GM21529 (cell line): ENCODE data around the gene TFF1.
"Not testable (repeated sequence)": the region's sequence is repeated elsewhere in the genome, so short reads cannot be mapped to it uniquely, and the experiment has no call there.

Experiments used
- ATAC-seq: cut with Tn5 transposase; IDR thresholded peaks from one replicate; pipeline ENCODE4 v1.9.1; 2021; ENCODE audit not compliant: unreplicated experiment

TFF1 gene

GRCh38 chr21:42366292-42367010, at the start of gene TFF1:
TSS of gene TFF1 (minus strand) at chr21:42366535. CDS start at chr21:42366495, 40 bp downstream.
- no peak for ATAC-seq

DNA sequence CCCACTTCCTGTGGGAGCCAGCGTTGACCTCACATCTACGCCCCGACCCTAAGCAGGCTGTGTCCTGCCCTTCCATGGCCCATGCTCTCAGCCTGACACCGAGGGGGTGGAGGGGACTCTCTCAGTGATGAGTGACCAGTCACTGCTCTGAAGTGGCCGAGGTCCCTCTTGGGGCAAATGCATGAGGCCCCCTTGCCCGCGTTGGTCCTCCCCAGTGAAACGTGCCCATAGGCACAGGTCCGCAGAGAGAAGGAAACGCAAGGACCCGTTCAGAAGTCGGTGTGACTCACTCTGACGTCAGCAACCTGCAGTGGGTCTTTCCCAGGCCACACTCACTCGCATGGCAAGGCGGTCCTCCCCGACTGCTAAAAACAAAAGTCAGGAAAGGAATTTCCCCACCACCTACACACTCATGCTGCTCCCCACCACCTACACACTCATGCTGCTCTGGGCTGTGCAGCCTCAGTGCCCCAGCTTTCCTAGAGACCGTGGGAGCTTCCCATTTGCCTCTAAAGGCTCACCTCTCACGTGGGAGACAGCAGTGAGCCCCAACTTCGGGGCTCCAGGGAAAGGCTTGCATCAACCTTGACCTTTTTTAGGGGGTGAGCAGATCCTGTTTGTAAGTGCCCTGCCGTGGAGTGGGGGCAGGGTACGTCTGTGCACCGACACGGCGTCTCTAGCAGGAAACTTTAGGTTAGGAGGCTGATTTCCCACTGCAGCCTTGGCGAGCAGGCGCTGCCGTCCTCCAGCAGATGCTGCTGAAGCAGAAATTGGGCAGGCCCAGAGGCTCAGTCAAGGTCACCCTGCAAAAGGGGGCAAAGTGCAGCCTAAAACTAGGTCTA, 48.8 kb upstream of the TFF1 start:
- ATAC-seq: peak; percentile 71

DNA sequence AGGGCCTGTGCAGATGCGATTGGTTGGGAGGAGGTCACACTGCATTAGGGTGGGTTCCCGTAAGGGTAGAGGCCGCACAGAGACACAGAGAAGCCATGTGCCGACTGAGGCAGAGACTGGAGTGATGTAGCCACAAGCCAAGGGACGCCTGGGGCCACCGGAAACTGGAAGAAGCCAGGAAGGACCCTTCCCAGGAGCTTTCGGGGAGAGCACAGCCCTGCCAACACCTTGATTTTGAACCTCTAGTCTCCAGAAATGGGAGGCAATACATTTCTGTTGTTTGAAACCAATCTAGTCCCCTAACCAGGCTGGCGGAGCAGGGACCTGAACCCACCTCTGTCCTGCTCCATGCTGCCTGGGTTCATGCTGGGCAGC, 48.2 kb upstream of the TFF1 start:
- ATAC-seq: no peak

- no peak for ATAC-seq
Observed at GRCh38 chr21:42414066-42414465, 47.7 kb upstream of the TFF1 start.

- ATAC-seq: no peak
Observed at GRCh38 chr21:42413500-42413899, 47.2 kb upstream of the TFF1 start.

DNA sequence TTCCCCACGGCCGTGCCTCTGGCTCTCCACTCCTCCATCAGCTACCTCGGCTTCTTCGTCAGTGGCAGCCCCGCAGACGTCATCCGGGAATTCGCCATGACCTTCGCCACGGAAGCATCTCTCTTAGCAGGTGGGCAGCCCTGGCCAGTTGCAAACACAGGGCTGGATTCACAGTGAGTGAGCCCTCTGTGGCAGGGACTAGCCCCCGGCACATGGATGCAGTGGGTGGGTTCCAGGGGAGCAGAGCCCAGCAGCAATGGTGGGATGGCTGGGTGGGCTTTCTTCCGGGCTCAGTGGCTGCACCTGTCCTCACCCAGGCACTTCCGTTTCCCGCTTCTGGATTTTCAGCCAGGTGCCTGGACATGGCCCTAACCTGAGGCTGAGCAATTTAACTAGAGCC, 46.8 kb upstream of the TFF1 start:
- ATAC-seq: no peak

- ATAC-seq: no peak
Observed at GRCh38 chr21:42412636-42412933, 46.2 kb upstream of the TFF1 start.

- ATAC-seq: no peak
Observed at GRCh38 chr21:42411891-42412635, 45.7 kb upstream of the TFF1 start.

- ATAC-seq: no peak
Observed at GRCh38 chr21:42411197-42411869, 45.0 kb upstream of the TFF1 start.

GRCh38 chr21:42409366-42409765, 43.0 kb upstream of the TFF1 start:
- ATAC-seq: no peak

- ATAC-seq: not testable (repeated sequence)
Observed at GRCh38 chr21:42408718-42409117, 42.4 kb upstream of the TFF1 start.

- no peak for ATAC-seq
Observed at GRCh38 chr21:42407476-42407875, 41.1 kb upstream of the TFF1 start.

DNA sequence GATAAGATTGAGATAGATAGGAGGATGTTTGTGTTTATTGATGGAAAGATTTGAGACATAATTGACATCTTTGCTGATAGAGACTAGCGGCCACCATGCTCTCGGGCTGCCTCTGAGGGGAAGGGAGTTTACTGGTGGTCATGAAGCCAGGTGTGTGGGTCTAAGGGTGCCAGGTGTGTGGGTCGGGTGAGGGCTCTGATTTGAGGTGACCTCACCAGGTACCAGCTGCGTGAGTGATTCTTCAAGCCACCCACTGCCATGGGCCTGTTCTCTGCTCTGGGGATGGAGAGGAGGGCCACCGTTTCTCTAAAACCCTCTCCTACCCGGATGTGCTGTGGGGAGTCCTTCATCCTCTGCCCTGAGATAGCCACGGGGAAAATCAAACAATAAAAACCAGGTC, 40.5 kb upstream of the TFF1 start:
- no peak for ATAC-seq

DNA sequence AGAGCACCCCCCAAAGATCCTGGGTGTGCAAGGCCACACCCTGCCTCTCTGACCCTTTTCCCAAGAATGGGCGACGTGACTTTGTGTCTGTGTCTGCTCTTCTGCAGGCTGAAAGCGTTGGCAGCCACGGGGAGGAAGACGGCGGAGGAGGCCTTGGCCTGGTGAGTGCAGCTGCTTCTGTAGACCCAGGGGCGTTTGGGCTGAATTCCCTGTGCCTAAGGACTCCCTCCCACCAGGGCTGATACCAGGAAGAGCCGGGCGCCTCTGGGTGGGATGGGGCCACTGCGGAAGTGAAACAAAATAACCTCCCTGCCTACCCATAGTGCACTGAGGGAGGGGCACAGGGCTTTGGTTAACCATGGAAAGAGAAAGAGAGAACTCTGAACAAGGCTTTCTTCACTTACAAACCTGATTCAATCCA, 39.9 kb upstream of the TFF1 start:
- no peak for ATAC-seq

DNA sequence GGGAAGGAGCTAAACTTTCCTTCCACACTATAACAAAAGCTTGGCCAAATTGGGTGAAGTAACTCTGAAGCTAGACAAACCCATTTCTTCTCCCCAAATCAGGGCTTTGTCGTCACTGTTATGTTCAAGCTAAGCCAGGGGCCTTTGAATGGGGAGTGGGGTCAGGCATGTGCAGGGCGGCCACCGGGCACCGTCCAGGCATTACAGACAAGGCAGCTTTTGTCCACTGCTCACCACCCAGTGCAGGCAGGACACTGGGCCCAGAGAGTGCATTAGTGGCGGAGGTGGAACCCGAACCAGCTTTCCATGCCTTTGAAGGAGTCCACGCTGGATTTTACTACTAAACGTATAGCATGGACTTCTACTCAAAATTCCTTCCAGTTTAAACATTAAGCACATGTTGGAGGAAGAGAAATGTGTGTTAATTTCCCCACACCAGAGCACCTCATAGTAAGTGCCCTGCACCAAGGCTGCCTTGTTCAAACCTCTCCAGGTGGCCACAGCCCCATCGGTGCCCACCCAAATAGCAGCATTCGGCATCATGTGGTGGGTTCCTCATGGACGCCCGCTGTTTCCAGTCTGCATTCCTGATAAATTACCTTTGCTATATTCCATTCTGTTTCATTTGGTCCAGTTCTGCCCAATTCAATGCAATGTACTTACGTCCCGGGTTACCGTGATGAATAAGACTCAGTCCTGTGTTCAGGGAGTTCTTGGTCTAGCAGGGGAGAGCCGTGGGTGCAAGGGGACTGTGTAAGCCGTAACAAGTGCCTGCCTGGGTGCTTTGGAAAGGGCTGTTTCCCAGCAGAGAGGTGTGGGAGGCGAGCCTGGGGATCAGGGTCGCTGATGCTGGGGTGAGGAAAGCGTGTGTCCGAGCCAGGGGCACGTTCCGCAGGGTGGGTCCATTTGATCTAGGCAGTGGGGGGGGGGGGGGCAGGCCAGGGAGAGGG, 39.0 kb upstream of the TFF1 start:
- ATAC-seq: no peak

GRCh38 chr21:42404539-42404938, 38.2 kb upstream of the TFF1 start:
- ATAC-seq: no peak

- no peak for ATAC-seq
Observed at GRCh38 chr21:42403611-42404231, 37.4 kb upstream of the TFF1 start, which contains the start of gene UBASH3A. TSS of gene UBASH3A (plus strand) at chr21:42403902. CDS start at chr21:42403946, 44 bp downstream.

DNA sequence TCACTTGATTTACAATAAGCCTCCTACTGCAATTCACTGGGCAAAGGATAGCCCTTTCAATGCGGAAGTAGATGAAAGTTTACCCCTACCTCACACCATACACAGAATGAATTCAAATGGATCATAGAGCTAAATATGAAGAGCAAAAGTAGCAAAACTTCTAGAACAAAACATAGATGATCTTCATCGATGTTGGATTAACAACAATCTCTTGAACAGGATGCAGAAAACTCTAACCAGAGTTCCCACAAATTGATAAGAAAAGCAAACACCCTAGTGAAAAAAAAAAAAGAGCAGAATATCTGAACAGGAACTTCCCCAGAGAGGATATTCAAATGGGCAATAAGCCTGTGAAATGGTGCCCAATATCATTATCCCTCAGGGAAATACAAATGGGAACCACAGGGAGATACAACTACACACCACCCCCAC, 35.5 kb upstream of the TFF1 start:
- no peak for ATAC-seq

- no peak for ATAC-seq
Observed at GRCh38 chr21:42401154-42401553, 34.8 kb upstream of the TFF1 start.

DNA sequence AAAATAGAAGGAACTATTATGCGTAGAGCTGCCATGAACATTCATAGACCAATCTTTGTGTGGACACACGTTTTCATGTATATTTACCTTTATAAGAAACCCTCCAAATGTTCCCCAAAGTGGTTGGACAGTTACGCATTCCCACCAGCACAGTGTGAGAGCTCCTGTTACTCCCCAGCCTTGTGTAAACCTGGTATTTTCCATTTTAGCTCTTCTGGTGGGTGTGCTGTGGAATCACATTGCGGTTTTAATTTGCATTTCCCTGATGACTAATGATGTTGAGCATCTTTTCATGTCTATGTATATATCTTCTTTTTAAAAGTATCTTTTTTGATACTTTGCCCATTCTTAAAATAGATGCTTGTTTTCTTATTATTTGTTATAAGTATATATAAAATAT, 34.2 kb upstream of the TFF1 start:
- peak; percentile 56 for ATAC-seq
